Measurements from ENCODE around the gene NAXD.
"Not testable (repeated sequence)": the region's sequence is repeated elsewhere in the genome, so short reads cannot be mapped to it uniquely, and the experiment has no call there.

NAXD gene

GRCh38 chr13:110615322-110616102, at the start of gene NAXD:
NAXD (plus strand) TSS chr13:110615545; CDS start chr13:110615602, 57 bp downstream.
- peak; percentile 99 for DNase-seq

- DNase-seq, result no peak
These were observed 49.2 kb upstream of the NAXD start for GRCh38 chr13:110566171-110566570.

DNA sequence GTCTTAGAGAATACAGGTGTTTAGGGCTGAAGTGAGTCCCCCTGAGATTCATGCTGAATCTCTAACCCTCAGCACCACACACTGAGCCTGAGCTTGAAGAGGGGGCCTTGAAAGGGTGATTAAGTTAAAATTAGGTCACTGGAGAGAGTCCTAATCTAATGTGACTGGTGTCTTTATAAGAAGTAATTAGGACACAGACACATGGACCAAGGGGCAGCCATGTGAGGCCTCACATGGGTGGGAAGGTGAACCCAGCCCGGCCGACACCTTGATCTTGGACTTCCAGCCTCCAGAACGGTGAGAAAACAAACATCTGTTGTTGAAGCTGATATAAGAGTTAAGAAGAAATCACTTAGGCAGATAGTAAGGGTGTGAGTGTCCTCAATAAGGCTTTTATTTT, 46.7 kb upstream of the NAXD start:
- no peak for DNase-seq

DNA sequence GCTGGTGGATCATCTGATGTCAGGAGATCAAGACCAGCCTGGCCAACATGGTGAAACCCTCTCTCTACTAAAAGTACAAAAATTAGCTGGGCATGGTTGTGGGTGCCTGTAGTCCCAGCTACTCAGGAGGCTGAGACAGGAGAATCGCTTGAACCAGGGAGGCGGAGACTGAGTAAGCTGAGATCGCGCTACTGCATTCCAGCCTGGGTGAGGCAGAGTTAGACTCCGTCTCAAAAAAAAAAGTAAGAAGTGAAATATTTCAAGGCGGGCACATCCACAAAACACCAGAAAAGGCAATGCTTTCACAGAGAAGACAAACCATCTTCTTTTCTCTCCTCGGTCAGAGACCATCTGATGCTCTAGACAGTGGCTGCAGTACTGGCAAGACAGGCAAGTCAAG, 45.4 kb upstream of the NAXD start:
- not testable (repeated sequence) for DNase-seq

GRCh38 chr13:110570886-110571285, 44.5 kb upstream of the NAXD start:
- no peak for DNase-seq

DNA sequence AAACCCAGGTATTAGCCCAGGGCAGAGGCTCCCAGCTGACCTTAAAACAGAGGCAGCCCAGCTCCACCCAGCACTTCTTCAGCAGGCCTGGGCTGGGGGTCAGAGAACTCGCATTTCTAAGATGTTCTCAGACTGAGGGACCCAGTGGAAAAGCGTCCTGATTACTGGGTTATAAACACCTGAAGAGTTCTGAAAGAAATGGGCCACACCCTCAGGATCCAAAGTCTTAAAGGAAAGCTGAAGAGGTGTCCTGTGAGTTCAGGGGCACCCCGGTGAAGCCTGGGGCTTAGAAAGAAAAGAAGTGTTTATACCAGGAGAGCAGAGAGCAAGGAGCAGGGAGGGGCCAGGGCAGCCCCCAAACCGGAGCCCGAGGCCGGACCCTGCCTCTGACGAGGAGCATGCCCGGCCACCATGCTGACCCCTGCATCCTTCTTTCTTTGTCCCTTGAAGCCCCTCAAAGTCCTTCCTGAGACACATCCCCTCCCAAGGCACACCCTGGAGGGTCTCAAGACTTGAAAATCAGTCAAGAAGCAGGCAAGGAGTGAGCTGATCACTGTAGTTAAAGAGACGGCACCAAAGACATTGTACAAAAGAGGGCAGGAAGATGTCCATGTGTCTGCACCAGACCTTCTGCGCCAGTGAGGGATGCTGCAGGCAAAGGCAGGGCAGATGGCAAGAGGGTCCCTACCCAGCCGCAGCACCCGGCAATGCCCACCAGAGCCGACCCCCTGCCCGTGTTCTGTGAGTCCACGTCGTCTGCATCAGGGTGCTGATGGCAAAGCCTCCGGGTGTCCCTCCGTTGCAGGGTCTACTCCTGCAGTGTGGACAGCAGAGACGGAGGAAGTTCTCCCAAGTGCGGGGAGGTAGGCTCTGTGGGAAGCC, 43.2 kb upstream of the NAXD start:
- DNase-seq, result no peak

GRCh38 chr13:110572778-110573118, 42.6 kb upstream of the NAXD start:
- DNase-seq, result no peak

DNA sequence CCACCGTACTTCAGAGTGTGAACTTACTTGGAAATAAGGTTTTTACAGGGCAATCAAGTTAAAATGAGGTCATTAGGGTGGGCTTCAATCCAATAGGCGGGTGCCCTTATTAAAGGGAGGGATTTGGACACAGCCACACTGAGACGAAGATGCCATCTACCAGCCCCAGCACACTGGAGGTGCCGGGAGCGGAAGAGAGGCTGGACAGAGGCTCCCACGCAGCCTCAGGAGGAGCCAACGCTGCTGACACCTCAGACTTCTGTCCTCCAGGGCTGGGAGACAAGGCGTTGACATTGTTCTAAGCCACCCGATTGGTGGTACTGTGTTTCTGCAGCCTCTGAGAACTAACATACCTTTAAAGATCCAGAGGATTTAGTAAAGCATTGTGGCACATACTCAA, 41.2 kb upstream of the NAXD start:
- no peak for DNase-seq

DNA sequence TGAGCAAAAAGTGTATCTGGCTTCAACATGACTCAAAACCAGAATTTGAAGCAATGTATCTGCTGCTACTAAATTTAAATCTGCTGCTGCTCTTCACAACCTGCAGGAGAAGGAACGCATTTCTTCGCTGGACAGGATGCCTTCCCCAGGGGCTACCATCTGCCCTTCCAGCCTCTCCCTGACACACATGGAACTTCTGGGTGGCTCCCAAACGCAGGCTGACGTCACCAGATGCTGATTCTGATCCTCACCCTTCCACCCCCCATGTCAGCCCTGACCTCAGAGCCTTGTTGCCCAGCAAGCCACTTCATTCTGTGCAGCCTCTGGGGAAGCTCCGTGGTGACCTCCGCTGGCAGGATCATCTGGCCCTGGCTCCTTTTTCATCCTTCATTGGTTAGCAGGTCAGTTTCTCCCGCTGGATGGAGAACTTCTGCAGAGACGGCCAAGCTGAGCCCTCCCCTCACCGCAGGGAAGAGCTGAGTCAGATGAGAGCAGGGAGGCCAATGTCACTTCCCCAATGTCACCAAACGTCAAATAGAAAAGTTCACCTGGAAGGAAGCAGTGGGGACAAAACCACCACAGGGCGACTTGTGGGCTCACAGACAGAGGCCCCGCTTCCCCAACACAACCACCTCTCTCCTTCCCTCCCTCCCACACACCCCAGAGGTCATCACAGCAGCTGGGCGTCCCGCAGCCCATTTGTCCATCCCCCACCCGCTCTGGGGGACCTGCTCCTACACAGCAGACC, 39.8 kb upstream of the NAXD start:
- peak; percentile 30 for DNase-seq

DNA sequence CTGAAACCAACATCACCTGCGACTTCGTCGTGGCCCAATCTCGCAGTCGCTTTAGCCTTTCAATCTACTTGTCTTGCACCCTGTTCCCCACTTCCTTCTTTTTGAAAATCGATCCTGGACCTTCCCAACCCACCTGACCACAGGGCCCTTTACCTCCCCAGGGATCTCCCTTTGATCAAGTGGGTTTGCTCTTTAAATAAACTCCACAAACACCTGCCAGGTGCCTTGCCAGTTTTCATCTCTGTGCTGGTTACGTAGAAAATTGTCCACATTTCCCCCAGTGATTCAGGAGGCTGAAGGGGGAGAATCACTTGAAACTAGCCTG, 39.3 kb upstream of the NAXD start:
- DNase-seq, result no peak

GRCh38 chr13:110576736-110577476, 38.4 kb upstream of the NAXD start:
- DNase-seq, result no peak

- DNase-seq, result no peak
These were observed 37.0 kb upstream of the NAXD start for GRCh38 chr13:110578363-110578762.

DNA sequence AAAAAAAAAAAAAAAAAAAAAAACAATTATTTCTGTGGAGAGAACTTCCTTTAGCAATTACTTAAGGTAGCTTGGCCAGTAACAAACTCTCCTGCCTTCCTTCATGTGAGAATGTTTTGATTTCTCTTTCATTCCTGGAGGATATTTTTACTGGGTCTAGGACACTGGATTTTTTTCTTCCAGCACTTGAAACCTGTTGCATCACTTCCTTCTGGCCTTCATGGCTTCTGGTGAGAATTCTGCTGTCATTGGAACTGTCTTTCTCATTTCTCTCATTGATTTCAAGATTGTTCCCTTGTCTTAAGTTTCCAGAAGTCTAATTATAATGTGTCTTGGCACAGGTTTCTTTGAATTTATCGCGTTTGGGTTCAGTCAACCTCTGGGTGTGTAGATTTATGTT, 34.5 kb upstream of the NAXD start:
- no peak for DNase-seq

- no peak for DNase-seq
These were observed 33.7 kb upstream of the NAXD start for GRCh38 chr13:110581506-110582185.

DNA sequence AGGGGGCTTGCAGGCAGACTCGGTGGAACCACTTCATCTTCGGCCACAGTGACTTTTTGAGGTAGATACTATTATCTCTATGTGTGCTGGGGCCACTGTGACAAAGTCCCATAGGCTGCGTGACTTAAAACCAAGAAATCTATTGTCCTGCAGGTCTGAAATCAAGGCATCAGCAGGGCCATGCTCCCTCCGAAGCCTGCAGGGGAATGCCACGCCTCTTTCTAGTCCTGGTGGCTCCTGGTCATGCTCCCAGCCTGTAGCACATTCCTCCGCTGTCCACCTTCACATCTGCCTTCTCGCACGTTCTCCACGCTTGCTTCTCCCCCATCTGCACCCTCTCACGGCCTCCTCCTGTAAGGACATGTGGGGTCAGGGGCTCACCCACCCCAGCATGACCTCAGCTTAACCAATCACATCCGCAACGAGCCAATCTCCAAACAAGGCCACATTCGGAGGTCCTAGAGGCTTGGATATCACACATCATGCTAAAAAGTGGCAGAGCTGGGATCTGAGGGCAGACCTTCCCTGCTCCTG, 32.9 kb upstream of the NAXD start:
- DNase-seq, result no peak

- no peak for DNase-seq
These were observed 32.0 kb upstream of the NAXD start for GRCh38 chr13:110583178-110583865.

DNA sequence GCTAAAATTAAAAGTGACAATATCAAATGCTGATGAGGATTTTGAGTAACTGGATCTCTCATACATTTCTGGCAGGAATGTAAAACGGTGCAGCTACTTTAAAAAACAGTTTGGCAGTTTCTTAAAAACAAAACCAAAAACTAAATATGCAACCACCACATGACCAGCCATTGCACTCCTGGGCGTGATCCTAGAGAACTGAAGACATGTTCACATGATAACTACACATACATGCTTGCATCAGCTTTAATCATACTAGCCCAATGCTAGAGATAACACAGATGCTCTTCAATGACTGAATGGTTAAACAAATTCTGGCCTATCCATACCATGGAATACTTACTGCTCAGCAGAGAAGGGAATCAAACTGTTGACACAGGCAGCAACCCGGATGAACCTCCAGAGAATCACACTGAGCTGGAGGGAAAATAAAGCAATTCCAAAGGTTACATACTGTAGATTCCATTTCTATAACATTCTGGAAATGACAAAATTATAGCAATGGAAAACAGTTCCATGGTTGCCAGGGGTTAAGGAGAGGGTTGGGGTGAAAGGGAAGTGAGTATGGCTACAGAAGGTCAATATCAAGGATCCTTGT, 25.5 kb upstream of the NAXD start:
- no peak for DNase-seq

GRCh38 chr13:110590577-110590976, 24.8 kb upstream of the NAXD start:
- no peak for DNase-seq

- DNase-seq, result no peak
These were observed 22.7 kb upstream of the NAXD start for GRCh38 chr13:110592665-110593064.

- peak; percentile 68 for DNase-seq
These were observed 21.8 kb upstream of the NAXD start for GRCh38 chr13:110593430-110594130.
